GM12878 (cell line): ENCODE measurements around the gene WWC2. TPM values are rescaled to one million over a fixed set of nuclear protein-coding genes. Genes with fewer than 3 reads are reported as not detected.

Experiments
- ATAC-seq: fragments of 200-7000 bp; cut with Tn5 transposase; 3 replicates; pipeline ENCODE4 v1.9.1; 2020; ENCODE audit warnings: mild to moderate bottlenecking, moderate library complexity
- BruUV-seq: library from RNA; stranded (reverse); fragments of 400-500 nt; replicated peaks from 2 replicates; lab custom pipeline; 2021; lab: Mats Ljungman, UMichigan
- CTCF ChIA-PET: fragments of 300-600 bp; sonication (Branson Sonifier 250); formaldehyde crosslinking; extraction: SDS; loops from one replicate; lab custom pipeline; 2021; ENCODE audit warnings: inconsistent platforms; lab: Yijun Ruan, JAX
- POLR2A ChIA-PET: fragments of 350-600 bp; formaldehyde crosslinking; extraction: SDS; loops from one replicate; lab custom pipeline; 2021; ENCODE audit warnings: inconsistent platforms; lab: Charles Lee
- RAD21 ChIA-PET: fragments of 300-600 bp; sonication (Branson Sonifier 250); formaldehyde crosslinking; loops from one replicate; lab custom pipeline; 2023; ENCODE audit warnings: antibody characterized with exemption; ENCODE audit not compliant: unreplicated experiment; lab: Charles Lee
- SMC1A ChIA-PET: fragments of 300-600 bp; sonication (Branson Sonifier 250); formaldehyde crosslinking; loops from one replicate; lab custom pipeline; 2023; ENCODE audit not compliant: unreplicated experiment, uncharacterized antibody; lab: Charles Lee
- DNase-seq: peaks from one replicate; pipeline ENCODE4 v3.0.0-alpha.2; 2011; ENCODE audit warnings: low read depth, low spot score
- FAIRE-seq: peaks from 3 replicates; lab custom pipeline; 2011; peaks lifted over from hg19 to GRCh38; lab: Jason Lieb, UNC
- H2AFZ ChIP-seq: 2 replicates; pipeline ENCODE4 v1.6.0; 2011; ENCODE audit warnings: low read depth, low read length, control low read depth; ENCODE audit not compliant: control insufficient read depth
- H3K27ac ChIP-seq: 2 replicates; pipeline ENCODE4 v1.5.1; 2011; ENCODE audit warnings: control low read depth; ENCODE audit not compliant: control insufficient read depth, insufficient read depth
- H3K27me3 ChIP-seq, 2 experiments: replicated peaks in 1 of 2; 2 replicates each; pipeline versions ENCODE4 v1.6.0 to v1.6.1; 2011; ENCODE audit warnings: low read length in 1 of 2; ENCODE audit not compliant: control insufficient read depth in 2 of 2, insufficient read depth in 2 of 2
- H3K36me3 ChIP-seq, 2 experiments: 2 replicates each; pipeline ENCODE4 v1.5.1; 2011; ENCODE audit warnings: low read length in 1 of 2; ENCODE audit not compliant: control insufficient read depth in 2 of 2, insufficient read depth in 2 of 2
- H3K4me1 ChIP-seq: 2 replicates; pipeline ENCODE4 v1.6.1; 2011; ENCODE audit warnings: mild to moderate bottlenecking, low read length, moderate library complexity, mixed read lengths; ENCODE audit not compliant: control insufficient read depth, insufficient read depth
- H3K4me2 ChIP-seq: 2 replicates; pipeline ENCODE4 v1.6.0; 2011; ENCODE audit warnings: control low read depth; ENCODE audit not compliant: control insufficient read depth, insufficient read depth
- H3K4me3 ChIP-seq: fragments of 200-600 bp; sonication (generic); 2 replicates; pipeline ENCODE4 v1.5.1; 2016
- H3K79me2 ChIP-seq: 2 replicates; pipeline ENCODE4 v1.6.0; 2011; ENCODE audit warnings: low read length; ENCODE audit not compliant: control insufficient read depth, insufficient read depth
- H3K9ac ChIP-seq: 2 replicates; pipeline ENCODE4 v1.8.0; 2011; ENCODE audit warnings: low read length, control low read depth, mixed read lengths; ENCODE audit not compliant: control insufficient read depth, insufficient read depth
- H3K9me3 ChIP-seq: replicated peaks from 3 replicates; pipeline ENCODE4 v1.5.1; 2011; ENCODE audit warnings: mild to moderate bottlenecking, low read length; ENCODE audit not compliant: control insufficient read depth, insufficient read depth
- H4K20me1 ChIP-seq: 2 replicates; pipeline ENCODE4 v1.6.0; 2011; ENCODE audit not compliant: control insufficient read depth, insufficient read depth
- BMI1 ChIP-seq: fragments of 450-650 bp; IDR thresholded peaks from 2 replicates; pipeline ENCODE4 v1.6.1; 2016; ENCODE audit warnings: mild to moderate bottlenecking, moderate library complexity, borderline replicate concordance
- E4F1 ChIP-seq: fragments of 450-650 bp; IDR thresholded peaks from 2 replicates; pipeline ENCODE4 v1.6.1; 2018; ENCODE audit warnings: borderline replicate concordance, mild to moderate bottlenecking; ENCODE audit not compliant: partially characterized antibody
- ESRRA ChIP-seq: IDR thresholded peaks from 2 replicates; pipeline ENCODE4 v1.6.1; 2012; ENCODE audit warnings: mild to moderate bottlenecking, low read length, improper control_type of control experiment
- FOXK2 ChIP-seq: fragments of 450-650 bp; IDR thresholded peaks from 2 replicates; pipeline ENCODE4 v1.6.1; 2017; ENCODE audit warnings: mild to moderate bottlenecking, moderate library complexity
- GABPA ChIP-seq: IDR thresholded peaks from 2 replicates; pipeline ENCODE4 v1.6.1; 2014; ENCODE audit warnings: antibody characterized with exemption, low read depth, mild to moderate bottlenecking, inconsistent platforms
- HDAC6 ChIP-seq: fragments of 200-600 bp; sonication (generic); IDR thresholded peaks from one replicate; pipeline ENCODE4 v1.8.0; 2017; ENCODE audit warnings: antibody characterized with exemption; ENCODE audit not compliant: unreplicated experiment
- IKZF2 ChIP-seq, 2 experiments: fragments of 450-650 bp; IDR thresholded peaks; 2 replicates each; pipeline ENCODE4 v1.6.1; 2017; ENCODE audit warnings: mild to moderate bottlenecking in 2 of 2, moderate library complexity in 2 of 2
- MTA2 ChIP-seq: fragments of 450-650 bp; IDR thresholded peaks from 2 replicates; pipeline ENCODE4 v1.6.1; 2016; ENCODE audit warnings: low read depth, mild to moderate bottlenecking, moderate library complexity
- MXI1 ChIP-seq: fragments of 150-350 bp; IDR thresholded peaks from 2 replicates; pipeline ENCODE4 v1.6.1; 2011; ENCODE audit warnings: low read depth, mild to moderate bottlenecking, inconsistent platforms, low read length, improper control_type of control experiment
- NBN ChIP-seq: fragments of 450-650 bp; IDR thresholded peaks from 2 replicates; pipeline ENCODE4 v1.6.1; 2016
- ZNF687 ChIP-seq: fragments of 450-650 bp; IDR thresholded peaks from 2 replicates; pipeline ENCODE4 v1.6.1; 2017; ENCODE audit warnings: mild to moderate bottlenecking, moderate library complexity
- WGBS: methylation state at CpG from one replicate; pipeline ENCODE4 v1.1.6; 2016; ENCODE audit warnings: low lambda C conversion rate; ENCODE audit not compliant: insufficient replicate concordance, insufficient coverage; ENCODE audit errors: missing lambda C conversion rate; 5-methylcytosine and 5-hydroxymethylcytosine counted together
- in situ Hi-C: fragments of 300-500 bp; cut with MboI; formaldehyde crosslinking; loops from 9 replicates; pipeline ENCODE4 v1.14.3; 2018; ENCODE audit warnings: mixed read lengths
- intact Hi-C: fragments of 100-400 bp; cut with micrococcal nuclease; formaldehyde crosslinking; loops from one replicate; pipeline ENCODE4 v1.14.2; 2022; ENCODE audit not compliant: unreplicated experiment
- polyA plus RNA-seq, 11 experiments: library from polyadenylated mRNA; depleted of rRNA in 4 of 11; unstranded in 6 of 11; stranded (reverse) in 5 of 11; fragments of >200 nt; fragmentation: Nextera tagmentation in 4 of 11; fragmentation: Illumina TruSeq in 1 of 11; extraction: Ambion mirVana in 4 of 11; extraction: Trizol in 1 of 11; gene quantifications; 1 replicate in 1 of 11; 2 replicates in 10 of 11; pipeline versions ENCODE4 v1.2.1 to v1.2.3, GENCODE V29; 2011 to 2016; ENCODE audit warnings: inconsistent platforms in 2 of 11, missing spikeins in 2 of 11, low read depth in 1 of 11
- total RNA-seq, 4 experiments: library from RNA; depleted of rRNA in 3 of 4; stranded (reverse); fragments of >200 nt in 3 of 4; fragmentation: Illumina TruSeq in 1 of 4; extraction: Trizol in 1 of 4; gene quantifications; 2 replicates each; pipeline versions ENCODE4 v1.2.1 to v1.2.3, GENCODE V29; 2013 to 2021
- TF ChIP-seq, protein P1 (sequence below): IDR thresholded peaks from 2 replicates; pipeline ENCODE4 v1.6.1; 2012; ENCODE audit warnings: low read depth, low read length, improper control_type of control experiment
- TF ChIP-seq, protein P2 (sequence below): fragments of 450-650 bp; IDR thresholded peaks from 2 replicates; pipeline ENCODE4 v1.6.1; 2016; ENCODE audit warnings: mild to moderate bottlenecking

Gene WWC2
- total and polyA plus RNA-seq, 10 of the 15 experiments (the other 5 are each of a cell fraction or from before 2014, with no cell fraction given) = 0.02 to 0.72 (median 0.06) TPM; not detected in 3

GRCh38 chr4:183111452-183111885 is 12.4 kb downstream of the WWC2 start:
- DNase-seq (no peak), ATAC-seq (no peak), FAIRE-seq (no peak)
- Histone ChIP-seq H3K4me3 (no peak overlapping the region), H3K9me3 (no peaks in the 10 kb centered on the region), H3K36me3 (no peaks in the 10 kb centered on the region), H4K20me1 (no peaks in the 10 kb centered on the region), H3K4me2 (no peak overlapping the region), H3K9ac (no peak overlapping the region), H3K27ac (no peak overlapping the region), H3K4me1 (no peaks in the 10 kb centered on the region), H2AFZ (no peak overlapping the region), H3K79me2 (no peaks in the 10 kb centered on the region), H3K27me3 (0 out of 4 replicates have a peak, but pooled peaks cover 0 to 2% of the 10 kb centered on the region in 2 experiments)
- ChIA-PET RAD21 (no interaction called here), SMC1A (no interaction called here), CTCF (no interaction called here), POLR2A (no interaction called here)
- TF ChIP-seq ZNF687 = no peak
- TF ChIP-seq IKZF2 (IDR thresholded peaks at IDR 0.05) = no peak
- no peak for TF ChIP-seq MXI1
- no peak for TF ChIP-seq FOXK2
- TF ChIP-seq HDAC6 = no peak
- TF ChIP-seq ESRRA = no peak
- TF ChIP-seq BMI1 = no peak
- TF ChIP-seq, protein P1, sequence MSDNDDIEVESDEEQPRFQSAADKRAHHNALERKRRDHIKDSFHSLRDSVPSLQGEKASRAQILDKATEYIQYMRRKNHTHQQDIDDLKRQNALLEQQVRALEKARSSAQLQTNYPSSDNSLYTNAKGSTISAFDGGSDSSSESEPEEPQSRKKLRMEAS = no peak
- no peak for TF ChIP-seq E4F1
- TF ChIP-seq MTA2 = no peak
- TF ChIP-seq, protein P2, sequence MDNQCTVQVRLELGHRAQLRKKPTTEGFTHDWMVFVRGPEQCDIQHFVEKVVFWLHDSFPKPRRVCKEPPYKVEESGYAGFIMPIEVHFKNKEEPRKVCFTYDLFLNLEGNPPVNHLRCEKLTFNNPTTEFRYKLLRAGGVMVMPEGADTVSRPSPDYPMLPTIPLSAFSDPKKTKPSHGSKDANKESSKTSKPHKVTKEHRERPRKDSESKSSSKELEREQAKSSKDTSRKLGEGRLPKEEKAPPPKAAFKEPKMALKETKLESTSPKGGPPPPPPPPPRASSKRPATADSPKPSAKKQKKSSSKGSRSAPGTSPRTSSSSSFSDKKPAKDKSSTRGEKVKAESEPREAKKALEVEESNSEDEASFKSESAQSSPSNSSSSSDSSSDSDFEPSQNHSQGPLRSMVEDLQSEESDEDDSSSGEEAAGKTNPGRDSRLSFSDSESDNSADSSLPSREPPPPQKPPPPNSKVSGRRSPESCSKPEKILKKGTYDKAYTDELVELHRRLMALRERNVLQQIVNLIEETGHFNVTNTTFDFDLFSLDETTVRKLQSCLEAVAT = no peak
- no peak for TF ChIP-seq NBN
- TF ChIP-seq GABPA = no peak
- no TSS peak for BruUV-seq
- in situ Hi-C loops = no loop called here
- intact Hi-C loops = no loop called here
- WGBS = 59% methylated on average over 4 of the region's 4 CpGs
